Stomach (tissue), 4 donors: Measurements from ENCODE around the gene COL4A1.

Source experiments
- CTCF ChIP-seq, 7 experiments: fragments of 450-650 bp in 4 of 7; fragments of 200-600 bp in 3 of 7; sonication (generic) in 3 of 7; IDR thresholded peaks; one replicate each; pipeline ENCODE4 v1.5.1; 2016 to 2019; ENCODE audit warnings: antibody characterized with exemption in 7 of 7, control low read depth in 2 of 7, mild to moderate bottlenecking in 1 of 7
- EP300 ChIP-seq: sonication (generic); formaldehyde crosslinking; IDR thresholded peaks from one replicate; pipeline ENCODE4 v1.6.1; 2017; ENCODE audit warnings: antibody characterized with exemption
- POLR2A ChIP-seq, 4 donors: fragments of 450-650 bp; IDR thresholded peaks; one replicate each; pipeline ENCODE4 v1.6.1; 2016; ENCODE audit warnings: antibody characterized with exemption in 4 of 4, control low read depth in 2 of 4, mild to moderate bottlenecking in 1 of 4, moderate library complexity in 1 of 4
- POLR2AphosphoS5 ChIP-seq, 3 donors: sonication (generic); formaldehyde crosslinking; IDR thresholded peaks; one replicate each; pipeline ENCODE4 v1.6.1; 2016; ENCODE audit warnings: antibody characterized with exemption in 3 of 3

GRCh38 chr13:110114316-110114715 is 192.6 kb downstream of the COL4A1 start:
- TF ChIP-seq CTCF (IDR thresholded peaks at IDR 0.05) (no peak), POLR2A (IDR thresholded peaks at IDR 0.05) (no peak), EP300 (no peak), POLR2AphosphoS5 (IDR thresholded peaks at IDR 0.05) (no peak)
